HCT116 (cell line): ENCODE measurements around the gene ATP5PO. TPM values are rescaled to one million over a fixed set of nuclear protein-coding genes. Genes with fewer than 3 reads are reported as not detected.

Experiments used
- ATAC-seq: fragments of 200-7000 bp; cut with Tn5 transposase; 2 replicates; pipeline ENCODE4 v1.9.1; 2020; ENCODE audit warnings: mild to moderate bottlenecking, moderate library complexity
- BruUV-seq: library from RNA; stranded (reverse); fragments of 400-500 nt; replicated peaks from 2 replicates; lab custom pipeline; 2021; lab: Mats Ljungman, UMichigan
- CTCF ChIA-PET: fragments of 300-600 bp; sonication (Branson Sonifier 250); formaldehyde crosslinking; loops from one replicate; lab custom pipeline; 2021; ENCODE audit warnings: antibody characterized with exemption; lab: Charles Lee
- POLR2A ChIA-PET: fragments of 300-600, 350-600 bp; sonication (Branson Sonifier 250); formaldehyde crosslinking; loops from one replicate; lab custom pipeline; 2021; ENCODE audit warnings: antibody characterized with exemption; lab: Charles Lee
- RAD21 ChIA-PET, 2 experiments: fragments of 300-600 bp; sonication (Branson Sonifier 250); formaldehyde crosslinking; loops; one replicate each; lab custom pipeline; 2023; ENCODE audit warnings: low total read pairs in 2 of 2; ENCODE audit not compliant: uncharacterized antibody in 2 of 2, unreplicated experiment in 2 of 2, low non-redundant PET in 1 of 2; lab: Charles Lee
- DNase-seq: peaks from one replicate; pipeline ENCODE4 v3.0.0-alpha.2; 2010; ENCODE audit warnings: low read depth, low spot score
- H2AFZ ChIP-seq: fragments of 200-600 bp; shearing (Covaris generic), sonication (generic); 2 replicates; pipeline ENCODE4 v1.6.1; 2017; ENCODE audit warnings: low read depth, mixed run types, mixed read lengths, antibody characterized with exemption, low read length; ENCODE audit not compliant: poor library complexity, severe bottlenecking
- H3K27ac ChIP-seq: 2 replicates; pipeline ENCODE4 v1.5.1; 2012; ENCODE audit warnings: low read depth, low read length
- H3K27me3 ChIP-seq: fragments of 200-600 bp; sonication (generic); 2 replicates; pipeline ENCODE4 v1.6.1; 2016; ENCODE audit warnings: mixed run types, low read length, mixed read lengths; ENCODE audit not compliant: insufficient read depth
- H3K36me3 ChIP-seq, 2 experiments: fragments of 200-500 bp in 1 of 2; fragments of 200-600 bp in 1 of 2; sonication (Bioruptor generic) in 1 of 2; sonication (generic) in 1 of 2; 2 replicates each; pipeline versions ENCODE4 v1.5.1 to v1.6.1; 2014 to 2016; ENCODE audit warnings: low read length in 2 of 2, inconsistent platforms in 1 of 2, mixed read lengths in 1 of 2, mixed run types in 1 of 2; ENCODE audit not compliant: insufficient read depth in 2 of 2, control insufficient read depth in 1 of 2
- H3K4me1 ChIP-seq, 2 experiments: fragments of 200-600 bp in 1 of 2; sonication (generic) in 1 of 2; 2 replicates each; pipeline versions ENCODE4 v1.5.1 to v1.6.1; 2012 to 2017; ENCODE audit warnings: low read length in 2 of 2, inconsistent platforms in 1 of 2, mild to moderate bottlenecking in 1 of 2, mixed read lengths in 1 of 2, mixed run types in 1 of 2, moderate library complexity in 1 of 2; ENCODE audit not compliant: insufficient read depth in 2 of 2, control insufficient read depth in 1 of 2
- H3K4me2 ChIP-seq: fragments of 200-600 bp; sonication (generic); 2 replicates; pipeline ENCODE4 v1.6.1; 2017; ENCODE audit warnings: mixed run types, low read length, mixed read lengths
- H3K4me3 ChIP-seq, 2 experiments: fragments of 200-600 bp in 1 of 2; sonication (generic) in 1 of 2; replicated peaks in 1 of 2; 2 replicates each; pipeline ENCODE4 v1.5.1; 2011 to 2016; ENCODE audit warnings: low read length in 2 of 2, control low read depth in 1 of 2, low read depth in 1 of 2, mild to moderate bottlenecking in 1 of 2, mixed read lengths in 1 of 2, mixed run types in 1 of 2
- H3K79me2 ChIP-seq: fragments of 200-600 bp; sonication (generic); 2 replicates; pipeline ENCODE4 v1.6.1; 2017; ENCODE audit warnings: mild to moderate bottlenecking, mixed run types, low read length, moderate library complexity, mixed read lengths; ENCODE audit not compliant: insufficient read depth
- H3K9ac ChIP-seq: fragments of 200-600 bp; sonication (generic); 2 replicates; pipeline ENCODE4 v1.6.1; 2016; ENCODE audit warnings: low read length, mixed read lengths
- H3K9me2 ChIP-seq: fragments of 200-600 bp; sonication (generic), shearing (Covaris generic); 2 replicates; pipeline ENCODE4 v1.6.1; 2017; ENCODE audit warnings: mixed run types, mild to moderate bottlenecking, moderate library complexity; ENCODE audit not compliant: insufficient read depth
- H3K9me3 ChIP-seq, 2 experiments: fragments of 200-500 bp in 1 of 2; fragments of 200-600 bp in 1 of 2; sonication (Bioruptor generic) in 1 of 2; sonication (generic) in 1 of 2; 2 replicates each; pipeline ENCODE4 v1.6.1; 2014 to 2017; ENCODE audit warnings: low read length in 2 of 2, mixed read lengths in 2 of 2, inconsistent platforms in 1 of 2, low read depth in 1 of 2, mild to moderate bottlenecking in 1 of 2, mixed run types in 1 of 2, moderate library complexity in 1 of 2; ENCODE audit not compliant: control insufficient read depth in 1 of 2, insufficient read depth in 1 of 2
- H4K20me1 ChIP-seq: fragments of 200-600 bp; sonication (generic), shearing (Covaris generic); 2 replicates; pipeline ENCODE4 v1.6.1; 2017; ENCODE audit warnings: mixed run types, mild to moderate bottlenecking, moderate library complexity; ENCODE audit not compliant: insufficient read depth
- CBX3 ChIP-seq: IDR thresholded peaks from 2 replicates; pipeline ENCODE4 v1.6.1; 2012; ENCODE audit warnings: low read depth
- CEBPB ChIP-seq: IDR thresholded peaks from 2 replicates; pipeline ENCODE4 v1.6.1; 2012; ENCODE audit warnings: low read depth
- EGR1 ChIP-seq: IDR thresholded peaks from 2 replicates; pipeline ENCODE4 v1.6.1; 2012; ENCODE audit warnings: low read depth
- JUND ChIP-seq: IDR thresholded peaks from 2 replicates; pipeline ENCODE4 v1.6.1; 2012
- POLR2A ChIP-seq: IDR thresholded peaks from 2 replicates; pipeline ENCODE4 v1.7.0; 2011; ENCODE audit warnings: borderline replicate concordance; ENCODE audit not compliant: insufficient read depth, insufficient read length; ENCODE audit errors: extremely low read depth
- POLR2AphosphoS5 ChIP-seq: IDR thresholded peaks from 2 replicates; pipeline ENCODE4 v1.6.1; 2011; ENCODE audit warnings: mild to moderate bottlenecking, low read depth, low read length, moderate library complexity
- REST ChIP-seq: IDR thresholded peaks from 2 replicates; pipeline ENCODE4 v1.6.1; 2012; ENCODE audit warnings: low read depth
- SRF ChIP-seq: IDR thresholded peaks from 2 replicates; pipeline ENCODE4 v1.6.1; 2012; ENCODE audit warnings: low read depth
- TCF7L2 ChIP-seq: IDR thresholded peaks from 2 replicates; pipeline ENCODE4 v1.7.0; 2011; ENCODE audit warnings: borderline replicate concordance, inconsistent platforms; ENCODE audit not compliant: insufficient read depth, insufficient read length; ENCODE audit errors: extremely low read depth
- ZBTB33 ChIP-seq: IDR thresholded peaks from 2 replicates; pipeline ENCODE4 v1.6.1; 2011; ENCODE audit warnings: mild to moderate bottlenecking, low read length, moderate library complexity; ENCODE audit not compliant: insufficient replicate concordance; ENCODE audit errors: extremely low read depth
- ZFX ChIP-seq: fragments of 450-650 bp; IDR thresholded peaks from 2 replicates; pipeline ENCODE4 v1.6.1; 2017
- ZNF274 ChIP-seq: fragments of 200-500 bp; sonication (Bioruptor generic); IDR thresholded peaks from 2 replicates; pipeline ENCODE4 v1.6.1; 2014; ENCODE audit warnings: mild to moderate bottlenecking, low read depth, low read length, inconsistent platforms
- intact Hi-C: fragments of 100-400 bp; cut with micrococcal nuclease; formaldehyde crosslinking; loops from 2 replicates; pipeline ENCODE4 v1.10.0; 2022
- total RNA-seq: library from RNA; stranded (reverse); gene quantifications from one replicate; pipeline ENCODE4 v1.2.1, GENCODE V29; 2021; ENCODE audit not compliant: unreplicated experiment
- TF ChIP-seq, protein P1 (sequence below): IDR thresholded peaks from 2 replicates; pipeline ENCODE4 v1.6.1; 2012
- TF ChIP-seq, protein P2 (sequence below): IDR thresholded peaks from 2 replicates; pipeline ENCODE4 v1.6.1; 2012

The ATP5PO gene
- total RNA-seq, 1 experiment from 2014 or later, result 238 TPM

DNA sequence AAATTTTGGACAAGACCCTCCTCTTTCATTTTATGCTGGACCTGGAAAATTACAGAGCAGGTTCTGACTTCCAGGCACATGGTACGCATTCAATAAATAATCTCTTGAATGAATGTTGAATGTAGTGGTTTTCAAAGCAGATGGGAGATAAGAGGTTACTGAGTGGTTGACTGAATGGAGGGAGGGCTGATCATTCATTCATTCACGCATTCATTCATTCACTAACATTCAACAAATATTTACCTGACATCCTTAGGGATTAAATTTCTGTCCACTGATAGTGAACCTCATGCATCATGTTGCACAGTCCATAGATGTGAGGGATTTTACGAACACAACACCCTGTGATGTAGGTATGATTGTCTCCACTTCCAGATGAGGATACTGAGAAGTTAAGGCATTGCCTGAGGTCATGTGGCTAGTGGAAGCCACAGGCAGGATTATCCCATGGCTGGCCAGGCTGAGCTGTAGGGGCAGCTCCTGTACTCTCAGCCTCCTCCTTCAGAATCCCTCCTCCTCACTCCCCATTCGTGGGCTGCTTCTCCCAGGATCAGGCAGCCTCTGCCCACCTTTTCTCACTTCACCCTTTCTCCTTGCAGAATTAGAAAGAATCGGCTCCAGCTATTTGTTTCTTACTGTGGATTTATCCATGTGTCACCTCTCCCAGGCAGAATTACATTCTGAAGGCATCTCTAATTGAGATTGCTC is 48.4 kb upstream of the ATP5PO start (continued):
- TF ChIP-seq REST (no peak), ZNF274 (no peak), SRF (no peak)

- Histone ChIP-seq H3K9me2 (no peaks in the 10 kb centered on the region), H4K20me1 (no peaks in the 10 kb centered on the region), H3K4me2 (no peak overlapping the region), H3K27me3 (no peaks in the 10 kb centered on the region), H3K9ac (no peak overlapping the region), H3K9me3 (0 out of 4 replicates have a peak, but pooled peaks cover 0 to 3% of the 10 kb centered on the region in 2 experiments), H2AFZ (no peak overlapping the region), H3K79me2 (no peaks in the 10 kb centered on the region), H3K4me3 (no peak overlapping the region), H3K27ac (no peak overlapping the region), H3K4me1 (no peaks in the 10 kb centered on the region), H3K36me3 (no peaks in the 10 kb centered on the region)
- ChIA-PET RAD21 (no interaction called here), CTCF (no interaction called here), POLR2A (no interaction called here)
- intact Hi-C loops, result no loop called here
- no peak for DNase-seq
- BruUV-seq, result no TSS peak
- ATAC-seq, result no peak
- TF ChIP-seq CEBPB (no peak), SRF (no peak), EGR1 (no peak), CBX3 (no peak), POLR2AphosphoS5 (no peak), TCF7L2 (no peak), REST (no peak), POLR2A (no peak), ZFX (no peak), ZBTB33 (no peak), ZNF274 (no peak), JUND (no peak)
- TF ChIP-seq, protein P1, sequence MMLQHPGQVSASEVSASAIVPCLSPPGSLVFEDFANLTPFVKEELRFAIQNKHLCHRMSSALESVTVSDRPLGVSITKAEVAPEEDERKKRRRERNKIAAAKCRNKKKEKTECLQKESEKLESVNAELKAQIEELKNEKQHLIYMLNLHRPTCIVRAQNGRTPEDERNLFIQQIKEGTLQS, result no peak
- TF ChIP-seq, protein P2, sequence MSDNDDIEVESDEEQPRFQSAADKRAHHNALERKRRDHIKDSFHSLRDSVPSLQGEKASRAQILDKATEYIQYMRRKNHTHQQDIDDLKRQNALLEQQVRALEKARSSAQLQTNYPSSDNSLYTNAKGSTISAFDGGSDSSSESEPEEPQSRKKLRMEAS, result no peak
These were observed 46.7 kb upstream of the ATP5PO start for GRCh38 chr21:33962290-33962689.
